Measurements from ENCODE around the gene PBRM1.

GRCh38 chr3:52495777-52496602, 189.7 kb downstream of the PBRM1 start:
- TF ChIP-seq EZH2 (IDR thresholded peaks at IDR 0.05; ENCODE audit: insufficient read depth, poor library complexity, severe bottlenecking) (no peak), EZH2phosphoT487 (IDR thresholded peaks at IDR 0.05; ENCODE audit: insufficient read depth, low read depth) (no peak)

Data from GM23248 (cell line).